T-helper 1 cell (primary cell): ENCODE data around the gene FAM98C.
"Not testable (repeated sequence)": the region's sequence is repeated elsewhere in the genome, so short reads cannot be mapped to it uniquely, and the experiment has no call there.

Experiments
- DNase-seq, 5 donors: peaks; one replicate each; pipeline ENCODE4 v3.0.0-alpha.2; 2012 to 2020

Gene FAM98C

DNA sequence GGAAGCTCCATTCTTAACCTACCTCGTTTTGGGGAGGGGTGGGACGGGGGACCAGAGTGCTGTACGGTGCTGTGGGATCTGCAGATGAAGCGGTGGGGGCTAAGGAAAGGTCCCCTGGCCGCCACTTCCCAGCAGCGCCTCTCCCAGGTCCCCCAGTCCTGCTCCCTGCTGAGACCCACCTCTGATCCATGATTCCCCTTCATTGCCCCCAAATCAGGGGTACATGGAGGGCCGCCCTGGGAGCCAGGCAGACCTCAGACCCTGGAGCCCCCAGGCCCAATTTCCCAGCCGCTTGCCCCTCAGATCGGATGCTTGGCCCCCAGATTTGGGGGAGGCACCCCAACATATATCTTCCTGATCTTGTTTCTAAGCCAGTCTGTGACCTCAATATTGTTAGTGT lies 3.8 kb upstream of the FAM98C start:
- DNase-seq = no peak

DNA sequence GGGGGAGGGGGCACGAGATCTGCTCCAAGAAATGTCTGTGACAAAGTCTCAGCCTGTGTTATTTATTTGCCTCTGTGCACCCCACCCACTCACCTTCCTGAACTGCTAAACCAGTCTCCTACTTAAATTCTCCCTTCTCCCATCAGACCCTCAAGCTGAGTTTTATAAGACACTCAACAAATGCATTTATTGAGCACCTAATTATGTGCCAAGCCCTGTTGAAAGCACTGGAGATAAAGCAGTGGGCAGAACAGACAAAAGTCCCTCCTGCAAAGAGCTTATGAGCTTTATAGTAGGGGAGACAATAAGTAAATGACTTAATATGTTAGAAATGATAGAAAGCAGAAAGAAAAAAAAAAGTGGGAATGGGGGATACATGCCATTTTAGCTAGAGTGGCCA lies 3.4 kb upstream of the FAM98C start:
- DNase-seq = no peak

DNA sequence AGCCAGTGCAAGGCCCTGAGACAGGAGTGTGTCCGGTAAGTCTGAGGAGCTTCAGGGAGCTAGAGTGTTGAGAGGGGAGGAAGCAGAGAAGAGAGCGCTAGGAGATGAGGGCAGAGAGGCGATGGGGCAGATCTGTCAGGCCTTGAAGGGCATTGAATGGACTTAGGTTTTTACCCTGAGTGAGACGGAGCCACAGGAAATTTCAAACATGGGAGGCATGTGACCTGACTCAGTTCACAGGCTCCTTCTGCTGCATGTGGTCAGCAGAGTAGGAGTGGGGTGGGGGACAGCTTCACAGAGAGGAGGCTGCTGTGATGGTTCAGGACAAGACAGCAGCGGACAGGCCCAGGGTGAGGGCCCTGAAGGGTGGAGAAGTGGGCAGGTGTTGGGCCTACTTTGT lies 2.5 kb upstream of the FAM98C start:
- no peak for DNase-seq

DNA sequence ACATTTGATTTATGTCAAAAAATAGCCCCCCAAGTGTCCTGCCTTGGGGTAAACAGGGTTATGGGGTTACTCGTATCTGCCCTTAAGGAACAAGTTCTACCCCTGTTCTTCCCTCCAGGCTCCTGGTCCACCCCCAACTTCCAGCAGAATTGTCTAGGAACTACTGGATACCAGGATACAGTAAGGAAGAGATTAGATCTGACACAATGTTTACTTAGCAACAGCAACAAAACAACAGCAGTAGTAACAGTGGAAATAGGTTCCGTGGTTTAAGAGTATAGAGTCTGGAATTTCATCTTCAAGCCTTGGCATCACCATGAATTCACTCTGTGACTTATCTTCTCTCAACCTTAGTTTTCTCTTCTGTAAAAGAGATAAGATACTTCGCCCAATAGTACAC lies 1.7 kb upstream of the FAM98C start:
- no peak for DNase-seq

DNA sequence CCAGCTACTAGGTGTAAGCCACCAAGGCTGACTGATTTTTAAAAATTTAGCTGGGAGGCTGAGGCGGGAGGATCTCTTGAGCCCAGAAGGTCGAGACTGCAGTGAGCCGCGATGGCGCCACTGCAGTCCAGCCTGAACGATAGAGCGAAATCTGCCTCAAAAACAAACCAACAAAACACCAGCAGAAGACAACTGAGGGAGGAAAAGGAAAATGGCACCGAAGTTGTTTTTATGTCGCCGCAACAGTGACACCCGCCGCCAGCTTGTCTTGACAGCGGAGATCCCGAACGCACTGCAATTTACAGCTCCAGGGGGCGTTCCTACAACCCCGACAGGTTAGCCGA lies 298 bp upstream of the FAM98C start:
- no peak for DNase-seq

DNA sequence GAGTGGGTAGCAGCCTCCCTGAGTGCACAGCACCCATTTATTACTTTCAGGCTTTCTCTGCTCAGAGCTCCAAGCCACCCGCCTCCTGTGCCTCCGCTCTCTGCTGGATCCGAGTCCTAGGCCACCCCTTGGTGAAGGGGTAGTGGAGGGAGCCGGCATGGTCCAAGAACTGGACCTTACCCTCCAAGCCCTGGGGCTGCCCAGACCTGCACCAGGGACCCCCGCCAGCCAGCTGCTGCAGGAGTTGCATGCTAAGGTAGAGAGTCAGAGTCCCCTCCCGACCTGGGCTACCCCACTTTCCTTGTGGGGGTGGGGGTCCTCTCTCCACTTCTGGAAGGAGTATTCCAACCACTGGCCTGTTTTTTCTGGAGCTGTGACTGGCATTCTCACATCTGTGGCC lies 2.0 kb downstream of the FAM98C start:
- no peak for DNase-seq

DNA sequence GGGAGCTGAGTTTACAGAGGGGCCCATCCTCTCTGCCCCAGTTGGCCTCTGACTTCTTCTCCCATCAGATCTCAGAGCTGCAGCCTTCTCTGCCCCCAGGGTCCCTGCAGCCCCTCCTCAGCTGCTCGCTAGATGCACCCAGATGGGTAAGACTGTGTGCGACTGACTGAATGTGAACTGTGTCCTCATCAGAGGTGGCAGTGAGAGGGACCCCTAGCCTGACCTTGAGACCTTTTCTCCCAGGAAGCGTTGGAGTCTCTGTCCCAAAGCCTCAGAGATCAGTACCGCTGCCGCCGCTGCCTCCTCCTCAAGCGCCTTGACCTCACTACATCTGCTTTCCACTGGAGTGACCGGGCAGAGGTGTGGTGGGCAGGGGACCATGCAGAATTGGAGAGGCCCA lies 2.4 kb downstream of the FAM98C start:
- no peak for DNase-seq

DNA sequence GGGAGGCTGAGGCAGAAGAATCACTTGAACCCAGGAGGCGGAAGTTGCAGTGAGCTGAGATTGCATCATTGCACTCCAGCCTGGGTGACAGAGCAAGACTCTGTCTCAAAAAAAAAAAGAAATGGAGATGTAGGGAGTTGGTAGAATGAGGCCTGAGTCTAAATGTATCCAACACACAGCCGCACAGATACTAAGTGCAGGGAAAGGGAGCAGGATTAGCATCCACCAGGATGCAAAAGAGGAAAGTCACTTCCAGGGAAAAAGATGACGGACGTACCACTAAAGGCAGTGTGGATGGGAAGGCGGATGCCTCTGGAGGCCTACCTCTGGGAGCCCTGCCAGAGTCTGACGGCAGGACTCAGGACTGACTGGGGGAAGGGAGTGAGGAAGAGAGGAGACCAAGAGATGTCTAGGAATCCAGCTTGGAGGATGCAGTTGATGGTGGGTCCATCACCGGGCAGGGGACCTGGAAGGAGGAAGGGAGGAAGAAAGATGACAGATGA lies 6.8 kb downstream of the FAM98C start:
- no peak for DNase-seq

DNA sequence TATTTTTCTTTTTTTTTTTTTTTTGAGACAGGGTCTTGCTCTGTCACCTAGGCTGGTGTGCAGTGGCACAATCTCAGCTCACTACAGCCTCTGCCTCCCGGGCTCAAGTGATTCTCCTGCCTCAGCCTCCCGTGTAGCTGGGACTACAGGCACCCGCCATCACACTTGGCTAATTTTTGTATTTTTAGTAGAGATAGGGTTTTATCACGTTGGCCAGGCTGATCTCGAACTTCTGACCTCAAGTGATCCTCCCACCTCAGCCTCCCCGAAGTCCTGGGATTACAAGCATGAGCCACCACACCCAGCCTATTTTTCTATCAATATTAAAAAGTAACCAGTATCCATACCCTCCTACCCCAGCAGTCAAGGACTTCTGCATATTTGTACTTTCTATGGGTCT lies 7.5 kb downstream of the FAM98C start:
- DNase-seq = not testable (repeated sequence)

DNA sequence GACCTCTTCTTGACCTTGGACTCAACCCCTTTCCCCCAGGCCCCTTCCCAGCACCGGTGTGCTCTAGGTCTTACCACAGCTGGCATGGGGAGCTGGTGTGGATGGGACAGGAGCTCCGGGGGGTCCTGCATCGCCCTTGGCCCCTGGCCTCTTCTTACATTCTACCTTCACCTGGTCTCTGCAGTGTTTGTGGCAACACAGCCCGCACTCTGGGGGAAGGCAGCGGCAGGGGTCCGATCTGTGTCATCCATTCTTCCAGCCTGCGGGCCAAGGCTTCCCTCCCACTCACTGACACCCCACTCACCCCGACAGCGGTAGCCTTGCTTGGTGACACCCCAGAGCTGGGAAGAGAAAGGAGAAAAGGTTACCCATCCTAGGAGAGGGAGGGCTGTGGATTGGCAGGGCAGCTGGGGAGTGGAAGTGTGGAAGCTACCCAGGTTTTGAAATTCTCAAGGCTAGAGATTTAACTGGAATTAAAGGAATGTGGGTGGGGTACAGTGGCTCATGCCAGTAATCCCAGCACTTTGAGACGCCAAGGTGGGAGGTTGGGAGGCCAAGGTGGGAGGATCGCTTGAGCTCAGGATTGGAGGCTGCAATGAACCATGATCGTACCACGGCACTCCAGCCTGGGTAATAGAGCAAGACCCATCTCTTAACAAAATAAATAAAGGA lies 8.3 kb downstream of the FAM98C start:
- DNase-seq = no peak

DNA sequence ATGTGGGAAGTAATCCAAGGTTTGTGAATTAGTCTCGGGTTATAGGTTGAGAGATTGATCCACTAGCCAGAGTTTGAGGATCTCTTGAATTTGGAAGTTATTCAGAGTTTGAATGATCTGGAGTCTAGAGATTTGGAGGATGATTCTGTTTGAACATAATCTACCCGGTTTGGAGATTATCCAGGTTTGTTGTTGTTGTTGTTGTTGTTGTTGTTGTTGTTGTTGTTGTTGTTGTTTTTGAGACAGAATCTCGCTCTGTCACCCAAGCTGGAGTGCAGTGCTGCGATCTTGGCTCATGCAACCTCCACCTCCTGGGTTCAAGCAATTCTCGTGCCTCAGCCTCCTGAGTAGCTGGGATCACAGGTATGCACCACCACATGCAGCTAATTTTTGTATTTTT lies 9.0 kb downstream of the FAM98C start:
- DNase-seq = not testable (repeated sequence)

DNA sequence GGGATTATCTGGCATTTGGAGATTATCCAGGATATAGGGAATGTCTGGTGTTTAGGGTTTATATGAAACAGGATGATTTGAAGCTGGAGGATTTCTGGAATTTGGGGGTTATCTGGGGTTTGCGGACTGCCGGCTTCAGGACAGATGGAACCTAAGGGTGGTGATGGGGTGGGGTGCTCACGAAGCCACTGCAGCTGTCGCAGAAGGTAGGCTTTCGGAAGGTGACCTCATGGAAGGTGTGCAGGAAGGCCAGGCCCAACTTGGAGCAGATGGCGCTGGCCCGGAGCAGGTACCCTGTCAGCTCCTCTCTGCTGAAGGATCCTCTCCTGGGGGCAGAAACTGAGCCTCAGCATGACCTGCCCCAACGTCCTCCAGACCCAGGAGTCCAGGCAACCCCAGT lies 9.6 kb downstream of the FAM98C start:
- no peak for DNase-seq

DNA sequence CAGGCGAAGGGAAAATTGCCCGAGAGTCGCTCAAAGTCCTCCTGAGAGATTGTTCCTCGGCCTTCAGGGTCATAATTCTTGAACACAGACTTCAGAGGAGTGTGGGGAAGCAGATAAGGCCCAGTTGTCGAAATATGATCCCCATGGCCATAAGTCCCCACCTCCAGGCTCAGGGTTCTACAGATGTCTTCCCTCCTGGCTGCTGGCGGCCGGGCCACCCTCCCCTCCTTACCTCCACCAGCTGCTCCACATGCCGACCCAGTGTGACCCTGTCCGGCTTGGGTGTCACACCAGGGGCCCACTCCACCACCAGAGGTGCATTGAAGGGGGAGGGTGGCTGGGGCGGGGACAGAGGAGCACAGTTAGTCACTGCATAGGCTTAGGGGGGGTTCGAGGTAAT lies 10.1 kb downstream of the FAM98C start:
- no peak for DNase-seq

DNA sequence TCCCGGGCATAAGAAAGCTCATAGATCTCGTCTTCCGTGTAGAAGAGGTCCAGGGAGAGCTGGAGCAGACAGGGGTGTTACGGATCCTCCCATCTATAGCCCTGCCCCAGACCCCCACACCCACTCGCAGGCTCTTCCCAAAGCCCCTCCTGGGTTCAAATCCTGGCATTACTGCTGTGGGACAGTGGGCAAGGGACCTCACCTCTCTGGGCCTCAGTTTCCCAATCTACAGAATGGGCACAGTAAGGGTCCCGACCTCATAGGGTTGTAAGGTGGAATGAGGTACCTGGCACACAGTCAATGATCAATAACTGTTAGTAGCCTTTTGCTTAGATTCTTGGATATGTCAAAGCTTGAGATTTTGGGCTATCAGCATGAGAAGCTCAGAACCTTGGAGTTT lies 10.5 kb downstream of the FAM98C start:
- DNase-seq = no peak

DNA sequence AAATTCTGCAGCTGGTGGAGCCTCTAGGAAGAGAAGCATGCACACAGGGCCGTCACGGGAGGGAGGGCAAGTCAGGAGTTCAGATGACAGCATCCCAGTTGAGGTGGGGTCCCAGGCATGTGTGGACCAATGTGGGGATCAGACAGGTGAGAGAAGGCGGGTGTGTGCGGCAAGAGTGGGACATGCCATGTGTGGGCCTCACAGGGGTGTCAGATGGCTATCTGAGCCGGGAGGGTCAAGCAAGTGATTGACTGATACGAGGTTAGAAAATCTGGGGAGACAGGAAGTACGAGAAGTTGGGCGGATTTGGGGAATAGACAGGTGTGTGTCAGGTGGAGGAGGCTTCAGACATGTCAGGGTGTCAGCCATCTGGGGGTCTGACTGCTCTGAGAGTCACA lies 14.3 kb downstream of the FAM98C start:
- no peak for DNase-seq

DNA sequence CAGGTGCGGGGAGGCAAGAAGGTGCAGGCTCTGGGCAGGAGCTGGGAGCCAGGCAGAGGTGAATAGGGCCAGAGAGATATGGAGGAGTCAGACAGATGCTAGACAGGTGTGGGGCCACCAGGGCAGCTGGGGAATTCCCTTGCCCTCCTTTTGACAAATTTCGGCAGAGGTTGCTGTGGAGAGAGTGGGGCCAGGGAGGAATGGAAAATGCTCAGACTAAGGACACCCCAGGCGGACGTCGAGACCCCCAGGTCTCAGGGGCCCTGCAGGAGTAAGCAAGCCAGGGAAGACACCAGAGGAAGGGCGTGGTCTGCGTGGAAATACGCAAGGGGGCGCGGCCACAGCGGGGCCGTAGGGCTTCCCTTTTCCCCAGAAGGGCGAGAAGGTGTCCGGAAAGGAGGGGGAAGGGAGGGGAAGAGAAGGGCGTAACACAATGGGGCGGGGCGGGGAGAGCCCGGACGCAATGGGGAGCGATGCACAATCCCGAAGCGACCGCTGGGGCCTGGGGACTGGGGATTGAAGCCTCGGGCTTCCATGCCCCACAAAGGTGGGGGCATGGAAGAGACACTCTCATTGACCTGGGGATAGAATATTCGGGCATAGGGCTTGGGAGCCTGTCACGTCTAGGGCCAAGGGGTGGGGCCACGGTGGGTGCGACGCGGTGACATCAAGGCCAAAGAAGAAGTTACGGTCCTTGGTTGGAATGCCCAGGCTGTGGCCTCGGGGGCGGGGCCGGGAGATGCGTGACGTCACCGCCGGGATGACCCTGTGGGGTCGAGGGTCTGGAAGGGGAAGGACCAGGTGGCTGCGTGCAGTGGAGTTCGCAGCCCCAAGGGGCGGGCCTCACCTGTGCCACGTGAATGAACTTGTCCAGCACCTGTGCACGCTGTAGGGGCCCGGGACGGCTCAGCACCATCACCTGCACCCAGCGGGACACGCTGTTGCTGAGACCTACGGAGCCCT lies 14.9 kb downstream of the FAM98C start:
- peak in 2 of 5 donors; percentile 29 to 89 for DNase-seq

DNA sequence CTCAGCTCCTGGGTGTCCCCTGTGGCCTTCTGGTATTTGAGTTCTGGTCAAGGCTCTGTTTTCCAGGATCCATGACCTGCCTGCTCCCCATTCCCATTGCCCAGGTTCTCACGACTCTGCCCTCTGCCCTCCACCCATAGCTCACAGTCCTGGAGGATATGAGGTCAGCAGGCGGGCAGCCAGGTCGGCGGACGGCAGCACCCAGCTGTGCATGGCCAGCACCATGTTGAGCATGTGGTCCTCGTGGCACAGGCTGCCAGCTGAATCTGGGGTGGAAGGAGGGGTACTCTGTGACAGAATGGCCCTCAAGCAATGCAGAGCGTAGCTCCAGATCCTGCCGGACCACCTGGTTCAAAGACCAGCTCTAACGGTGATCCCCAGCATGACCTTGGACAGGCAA lies 18.0 kb downstream of the FAM98C start:
- no peak for DNase-seq

DNA sequence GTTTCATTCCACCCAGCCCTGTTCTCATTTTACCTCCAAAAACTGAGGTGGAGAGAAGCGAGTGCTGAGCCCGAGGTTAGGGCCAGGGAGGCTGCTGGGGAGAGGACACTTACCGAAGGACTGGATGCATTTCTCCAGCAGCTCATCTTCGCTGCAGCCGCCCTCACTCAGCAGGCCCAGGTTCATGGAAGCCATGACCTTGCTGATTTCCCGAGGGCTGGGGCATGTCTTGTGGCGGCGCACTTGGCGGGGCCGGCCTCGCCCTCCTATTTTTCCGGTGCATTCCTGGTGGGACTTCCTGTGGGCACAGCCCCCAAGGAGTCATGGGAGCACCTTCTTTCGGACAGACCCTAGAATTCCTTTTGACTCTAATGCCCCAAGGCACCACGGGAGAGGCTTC lies 19.0 kb downstream of the FAM98C start:
- DNase-seq = no peak

DNA sequence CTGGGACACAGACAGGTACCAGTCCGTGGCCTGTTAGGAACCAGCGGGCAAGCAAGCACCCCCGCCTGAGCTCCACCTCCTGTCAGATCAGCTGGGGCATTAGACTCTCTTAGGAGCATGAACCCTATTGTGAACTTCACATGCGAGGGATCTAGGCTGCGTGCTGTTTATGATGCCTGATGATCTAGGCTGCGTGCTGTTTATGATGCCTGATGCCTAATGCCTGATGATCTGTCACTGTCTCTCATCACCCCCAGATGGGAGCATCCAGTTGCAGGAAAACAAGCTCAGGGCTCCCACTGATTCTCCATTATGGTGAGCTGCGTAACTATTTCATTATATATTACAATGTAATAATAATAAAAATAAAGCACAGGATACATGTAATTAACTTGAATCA lies 19.5 kb downstream of the FAM98C start:
- DNase-seq = no peak

DNA sequence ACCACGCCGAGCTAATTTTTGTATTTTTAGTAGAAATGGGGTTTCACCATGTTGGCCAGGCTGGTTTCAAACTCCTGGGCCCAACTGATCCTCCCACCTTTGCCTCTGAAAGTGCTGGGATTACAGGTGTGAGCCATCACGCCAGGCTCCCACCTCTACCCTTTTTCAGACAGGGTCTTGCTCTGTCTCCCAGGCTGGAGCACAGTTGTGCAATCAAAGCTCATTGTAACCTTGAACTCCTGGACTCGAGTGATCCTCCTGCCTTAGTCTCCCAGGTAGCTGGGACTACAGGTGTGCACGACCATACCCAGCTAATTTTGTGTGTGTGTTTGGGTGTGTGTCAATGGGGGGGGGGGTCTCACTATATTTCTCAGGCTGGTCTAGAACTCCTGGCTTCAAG lies 21.4 kb downstream of the FAM98C start:
- no peak for DNase-seq

DNA sequence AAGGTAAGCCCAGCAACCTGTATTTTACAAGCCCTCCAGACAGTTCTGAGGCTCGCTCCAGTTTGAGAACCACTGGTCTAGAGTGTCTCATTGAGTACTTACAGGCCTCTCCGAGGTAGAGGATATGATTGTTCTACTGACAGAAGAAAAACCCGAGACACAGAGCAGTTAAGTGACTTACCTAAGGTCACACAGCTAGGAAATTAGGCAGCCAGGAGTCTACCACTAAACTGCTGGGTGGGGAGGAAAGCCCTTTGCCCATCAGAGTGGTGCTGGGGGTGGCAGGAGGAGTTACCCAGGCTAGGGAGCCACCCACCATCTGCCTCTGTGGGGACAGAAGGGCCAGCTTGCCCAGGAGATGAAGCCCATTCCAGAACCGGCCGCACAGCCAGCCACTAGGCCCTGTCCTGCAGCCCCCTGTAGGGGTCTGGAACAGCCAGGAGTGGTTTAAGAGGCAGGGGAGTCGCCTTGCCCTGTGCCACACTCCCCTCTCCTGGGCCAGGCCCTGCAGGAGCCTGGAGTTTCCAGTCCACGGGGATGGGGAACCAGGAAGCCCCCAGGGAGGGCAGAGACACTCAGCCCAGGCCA lies 22.4 kb downstream of the FAM98C start:
- no peak for DNase-seq

DNA sequence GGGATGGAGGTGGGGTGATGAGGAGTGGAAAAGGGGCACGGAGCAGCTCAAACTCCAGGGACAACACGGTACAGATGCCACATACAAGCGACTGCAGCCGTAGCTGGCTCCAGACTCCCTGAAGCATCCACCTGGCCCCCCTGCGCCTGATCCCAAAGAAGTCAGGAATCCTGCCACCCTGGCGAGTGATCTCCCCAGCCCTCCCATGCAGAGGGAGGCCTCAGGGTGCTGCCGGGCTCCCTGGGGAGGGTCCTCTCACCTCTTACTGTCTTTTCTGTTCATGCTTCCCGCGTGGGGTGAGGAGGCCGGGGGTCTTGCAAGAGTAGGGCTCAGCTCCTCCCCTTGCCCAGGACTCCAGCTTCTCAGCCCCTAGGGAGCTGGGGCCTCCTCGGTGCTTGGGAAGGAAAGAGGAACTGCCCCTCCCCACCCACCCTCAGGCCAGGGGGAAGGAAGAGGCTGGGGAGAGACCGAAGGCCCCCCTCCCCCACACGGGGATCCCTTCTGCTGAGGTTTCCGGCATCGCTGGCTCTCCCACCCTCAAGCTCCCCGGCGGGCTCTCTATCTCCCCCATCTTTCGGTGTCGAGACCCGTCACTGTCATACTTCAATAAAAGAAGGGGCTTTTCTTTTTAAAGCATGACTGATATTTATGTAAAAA lies 23.0 kb downstream of the FAM98C start, which contains the start of gene RASGRP4:
TSS of gene RASGRP4 (minus strand) at position 410 of the 657 bp plus-strand sequence. CDS start at position 282, 128 bp downstream.
- peak in 2 of 5 donors; percentile 19 to 50 for DNase-seq
